Calu3 (cell line): ENCODE measurements around the gene CELSR2. TPM values are rescaled to one million over a fixed set of nuclear protein-coding genes. Genes with fewer than 3 reads are reported as not detected.

Source experiments
- BruUV-seq: library from RNA; stranded (reverse); fragments of 400-500 nt; replicated peaks from 2 replicates; lab custom pipeline; 2021; lab: Mats Ljungman, UMichigan
- CTCF ChIA-PET: fragments of 300-600 bp; sonication (Branson Sonifier 250); formaldehyde crosslinking; loops from one replicate; lab custom pipeline; 2022; ENCODE audit warnings: antibody characterized with exemption; lab: Charles Lee
- DNase-seq: peaks from one replicate; pipeline ENCODE4 v3.0.0; 2022
- H3K27ac Mint-ChIP-seq: one replicate; pipeline ENCODE4 v1.8.0; 2022; ENCODE audit warnings: mixed read lengths; ENCODE audit not compliant: unreplicated experiment
- H3K27me3 Mint-ChIP-seq: one replicate; pipeline ENCODE4 v1.8.0; 2022; ENCODE audit warnings: mixed read lengths; ENCODE audit not compliant: unreplicated experiment
- H3K36me3 Mint-ChIP-seq: one replicate; pipeline ENCODE4 v1.8.0; 2022; ENCODE audit warnings: mild to moderate bottlenecking, moderate library complexity, mixed read lengths; ENCODE audit not compliant: insufficient read depth, unreplicated experiment
- H3K4me1 Mint-ChIP-seq: one replicate; pipeline ENCODE4 v1.8.0; 2022; ENCODE audit warnings: mild to moderate bottlenecking, low read depth, mixed read lengths; ENCODE audit not compliant: unreplicated experiment
- H3K4me3 Mint-ChIP-seq: one replicate; pipeline ENCODE4 v1.8.0; 2022; ENCODE audit warnings: mild to moderate bottlenecking, low read depth, moderate library complexity, mixed read lengths; ENCODE audit not compliant: unreplicated experiment
- H3K9me3 Mint-ChIP-seq: one replicate; pipeline ENCODE4 v1.8.0; 2022; ENCODE audit warnings: low read depth, mixed read lengths; ENCODE audit not compliant: unreplicated experiment
- CTCF ChIP-seq: fragments of 200-600 bp; IDR thresholded peaks from one replicate; pipeline ENCODE4 v1.8.0; 2022; ENCODE audit warnings: antibody characterized with exemption; ENCODE audit not compliant: unreplicated experiment
- intact Hi-C: fragments of 100-400 bp; cut with micrococcal nuclease; formaldehyde crosslinking; loops from one replicate; pipeline ENCODE4 v1.10.0; 2022; ENCODE audit not compliant: unreplicated experiment
- total RNA-seq: library from RNA; stranded (reverse); gene quantifications from 2 replicates; pipeline ENCODE4 v1.2.3, GENCODE V29; 2022

Gene CELSR2
- total RNA-seq, 1 experiment from 2014 or later: 5.3 TPM

DNA sequence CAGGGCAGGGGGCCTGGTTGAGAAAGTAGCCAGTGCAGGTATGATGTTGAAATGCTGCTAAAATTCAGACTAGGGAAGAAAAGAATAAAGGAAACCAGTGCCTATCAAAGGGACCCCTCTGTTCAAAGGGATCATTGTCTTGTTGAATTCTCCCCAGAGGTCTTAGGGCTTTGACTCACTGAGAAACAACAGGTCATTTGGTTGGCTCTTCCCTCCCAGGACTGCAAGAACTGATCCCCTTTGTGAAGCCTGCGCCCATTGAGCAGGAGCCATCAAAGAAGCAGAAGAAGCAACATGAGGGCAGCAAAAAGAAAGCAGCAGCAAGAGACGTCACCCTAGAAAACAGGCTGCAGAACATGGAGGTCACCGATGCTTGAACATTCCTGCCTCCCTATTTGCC is 11.8 kb upstream of the CELSR2 start:
- CTCF ChIA-PET: no interaction called here
- H3K4me1 Mint-ChIP-seq: peaks cover 7% of the 10 kb centered on the region
- H3K4me3 Mint-ChIP-seq: no peak overlapping the region
- H3K27me3 Mint-ChIP-seq: peaks cover 9% of the 10 kb centered on the region
- no peak overlapping the region for H3K27ac Mint-ChIP-seq
- DNase-seq: no peak
- peaks cover 78% of the 10 kb centered on the region for H3K36me3 Mint-ChIP-seq
- intact Hi-C loops: no loop called here
- no peak for TF ChIP-seq CTCF
- no peaks in the 10 kb centered on the region for H3K9me3 Mint-ChIP-seq
- BruUV-seq: no TSS peak

- CTCF ChIA-PET: no interaction called here
- Mint-ChIP-seq H3K27ac (no peak overlapping the region), H3K4me1 (peaks cover 7% of the 10 kb centered on the region), H3K4me3 (no peak overlapping the region), H3K27me3 (peaks cover 17% of the 10 kb centered on the region), H3K36me3 (peaks cover 82% of the 10 kb centered on the region), H3K9me3 (no peaks in the 10 kb centered on the region)
- DNase-seq: no peak
- TF ChIP-seq CTCF: no peak
- intact Hi-C loops: no loop called here
- BruUV-seq: no TSS peak
Measured at GRCh38 chr1:109238382-109238781, 11.0 kb upstream of the CELSR2 start.

- no peak for DNase-seq
- peaks cover 17% of the 10 kb centered on the region for H3K27me3 Mint-ChIP-seq
- peaks cover 82% of the 10 kb centered on the region for H3K36me3 Mint-ChIP-seq
- no peak overlapping the region for H3K27ac Mint-ChIP-seq
- CTCF ChIA-PET: interaction anchor here (0.9 to 2.0 kb wide), 2 partner anchors 16 to 294 kb away, joined by 4 to 6 read pairs; no protein-coding TSS in a partner anchor
- peaks cover 7% of the 10 kb centered on the region for H3K4me1 Mint-ChIP-seq
- H3K9me3 Mint-ChIP-seq: no peaks in the 10 kb centered on the region
- intact Hi-C loops: no loop called here
- no peak for TF ChIP-seq CTCF
- no peak overlapping the region for H3K4me3 Mint-ChIP-seq
- BruUV-seq: no TSS peak
Measured at GRCh38 chr1:109239047-109239408, 10.3 kb upstream of the CELSR2 start.

DNA sequence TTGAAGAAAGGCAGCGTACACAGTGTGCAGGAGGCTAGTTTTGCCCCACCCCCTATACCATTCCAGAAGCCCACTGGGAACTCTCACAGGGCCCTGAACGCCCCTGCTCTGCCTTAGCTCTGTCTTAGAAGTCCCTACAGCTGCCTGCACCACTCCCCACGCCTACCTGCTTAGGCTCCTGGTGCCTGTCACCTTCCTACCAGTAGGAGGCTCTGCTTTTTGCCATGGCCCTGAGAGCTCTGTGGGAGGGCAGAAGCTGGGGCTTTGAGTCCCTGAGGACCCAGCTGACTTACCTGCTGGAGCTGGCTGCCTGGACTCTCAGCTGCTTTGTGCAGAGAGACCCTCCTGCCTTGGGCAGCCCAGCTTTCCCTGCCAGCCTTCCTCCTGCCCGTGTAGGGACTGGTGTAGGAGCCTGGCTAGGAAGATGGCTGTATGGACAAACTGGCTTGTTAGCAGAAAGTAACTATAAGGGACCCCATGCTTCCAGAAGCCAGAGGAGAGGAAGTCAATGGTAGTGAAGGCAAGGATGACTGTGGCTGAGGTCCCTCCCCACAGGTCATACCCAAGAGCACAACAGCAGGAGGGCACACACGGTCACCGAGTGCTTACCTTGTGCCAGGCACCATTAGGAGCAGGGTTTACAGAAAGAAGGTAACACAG is 9.8 kb upstream of the CELSR2 start:
- peak overlapping the region; percentile 66 for H3K27ac Mint-ChIP-seq
- peaks cover 7% of the 10 kb centered on the region for H3K4me1 Mint-ChIP-seq
- intact Hi-C loops: no loop called here
- peak; percentile 32 for DNase-seq
- CTCF ChIA-PET: interaction anchor here (0.9 to 2.0 kb wide), 2 partner anchors 16 to 293 kb away, joined by 4 to 6 read pairs; no protein-coding TSS in a partner anchor
- BruUV-seq: no TSS peak
- H3K36me3 Mint-ChIP-seq: peaks cover 82% of the 10 kb centered on the region
- no peaks in the 10 kb centered on the region for H3K9me3 Mint-ChIP-seq
- peaks cover 17% of the 10 kb centered on the region for H3K27me3 Mint-ChIP-seq
- H3K4me3 Mint-ChIP-seq: no peak overlapping the region
- TF ChIP-seq CTCF: peak; percentile 37
